HL-60 (cell line): ENCODE data around the gene SLC35F3.

Experiments
- DNase-seq, 2 experiments: peaks; one replicate each; pipeline ENCODE4 v3.0.0-alpha.2; 2010 to 2020; ENCODE audit warnings: low read depth in 1 of 2, low spot score in 1 of 2
- H3K27ac ChIP-seq: fragments of 250-450 bp; sonication (Bioruptor Pico); replicated peaks from 2 replicates; pipeline ENCODE4 v1.5.1; 2020; ENCODE audit warnings: mild to moderate bottlenecking, moderate library complexity
- H3K27me3 ChIP-seq: fragments of 250-450 bp; sonication (Bioruptor Pico); 2 replicates; pipeline ENCODE4 v1.5.1; 2021; ENCODE audit warnings: mild to moderate bottlenecking, moderate library complexity; ENCODE audit not compliant: insufficient read depth, poor library complexity, severe bottlenecking
- H3K4me3 ChIP-seq: replicated peaks from 2 replicates; pipeline ENCODE4 v1.5.1; 2011; ENCODE audit warnings: mild to moderate bottlenecking, control low read depth, low read length; ENCODE audit not compliant: insufficient read depth
- CTCF ChIP-seq: IDR thresholded peaks from one replicate; pipeline ENCODE4 v1.5.1; 2011; ENCODE audit warnings: low read length, control low read depth, inconsistent platforms; ENCODE audit not compliant: insufficient read depth
- GABPA ChIP-seq: IDR thresholded peaks from 2 replicates; pipeline ENCODE4 v1.6.1; 2012; ENCODE audit warnings: low read depth
- POLR2AphosphoS5 ChIP-seq: IDR thresholded peaks from 2 replicates; pipeline ENCODE4 v1.6.1; 2012; ENCODE audit warnings: low read depth
- SPI1 ChIP-seq: IDR thresholded peaks from 2 replicates; pipeline ENCODE4 v1.6.1; 2012; ENCODE audit warnings: low read depth, mild to moderate bottlenecking, borderline replicate concordance
- TF ChIP-seq, protein P1 (sequence below): IDR thresholded peaks from 2 replicates; pipeline ENCODE4 v1.6.1; 2012; ENCODE audit warnings: low read depth; ENCODE audit not compliant: insufficient replicate concordance

Gene SLC35F3

GRCh38 chr1:233983811-233984210 lies 79.3 kb downstream of the SLC35F3 start:
- TF ChIP-seq SPI1 (no peak), POLR2AphosphoS5 (no peak), GABPA (no peak), CTCF (no peak)
- TF ChIP-seq, protein P1, sequence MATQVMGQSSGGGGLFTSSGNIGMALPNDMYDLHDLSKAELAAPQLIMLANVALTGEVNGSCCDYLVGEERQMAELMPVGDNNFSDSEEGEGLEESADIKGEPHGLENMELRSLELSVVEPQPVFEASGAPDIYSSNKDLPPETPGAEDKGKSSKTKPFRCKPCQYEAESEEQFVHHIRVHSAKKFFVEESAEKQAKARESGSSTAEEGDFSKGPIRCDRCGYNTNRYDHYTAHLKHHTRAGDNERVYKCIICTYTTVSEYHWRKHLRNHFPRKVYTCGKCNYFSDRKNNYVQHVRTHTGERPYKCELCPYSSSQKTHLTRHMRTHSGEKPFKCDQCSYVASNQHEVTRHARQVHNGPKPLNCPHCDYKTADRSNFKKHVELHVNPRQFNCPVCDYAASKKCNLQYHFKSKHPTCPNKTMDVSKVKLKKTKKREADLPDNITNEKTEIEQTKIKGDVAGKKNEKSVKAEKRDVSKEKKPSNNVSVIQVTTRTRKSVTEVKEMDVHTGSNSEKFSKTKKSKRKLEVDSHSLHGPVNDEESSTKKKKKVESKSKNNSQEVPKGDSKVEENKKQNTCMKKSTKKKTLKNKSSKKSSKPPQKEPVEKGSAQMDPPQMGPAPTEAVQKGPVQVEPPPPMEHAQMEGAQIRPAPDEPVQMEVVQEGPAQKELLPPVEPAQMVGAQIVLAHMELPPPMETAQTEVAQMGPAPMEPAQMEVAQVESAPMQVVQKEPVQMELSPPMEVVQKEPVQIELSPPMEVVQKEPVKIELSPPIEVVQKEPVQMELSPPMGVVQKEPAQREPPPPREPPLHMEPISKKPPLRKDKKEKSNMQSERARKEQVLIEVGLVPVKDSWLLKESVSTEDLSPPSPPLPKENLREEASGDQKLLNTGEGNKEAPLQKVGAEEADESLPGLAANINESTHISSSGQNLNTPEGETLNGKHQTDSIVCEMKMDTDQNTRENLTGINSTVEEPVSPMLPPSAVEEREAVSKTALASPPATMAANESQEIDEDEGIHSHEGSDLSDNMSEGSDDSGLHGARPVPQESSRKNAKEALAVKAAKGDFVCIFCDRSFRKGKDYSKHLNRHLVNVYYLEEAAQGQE: no peak

GRCh38 chr1:233988963-233989696 lies 84.7 kb downstream of the SLC35F3 start:
- no peak overlapping the region for H3K27ac ChIP-seq
- DNase-seq: no peak
- peaks cover 2% of the 10 kb centered on the region for H3K27me3 ChIP-seq
- TF ChIP-seq CTCF: no peak
- TF ChIP-seq POLR2AphosphoS5: no peak
- TF ChIP-seq SPI1: no peak
- TF ChIP-seq, protein P1: no peak
- no peak for TF ChIP-seq GABPA
- no peak overlapping the region for H3K4me3 ChIP-seq

More at GRCh38 chr1:233983811-233984210, 79.3 kb downstream of the SLC35F3 start:
- H3K4me3 ChIP-seq: no peak overlapping the region
- DNase-seq: no peak
- H3K27me3 ChIP-seq: no peaks in the 10 kb centered on the region
- no peak overlapping the region for H3K27ac ChIP-seq

- Histone ChIP-seq H3K27me3 (peaks cover 6% of the 10 kb centered on the region), H3K27ac (no peak overlapping the region), H3K4me3 (no peak overlapping the region)
- DNase-seq: no peak
- no peak for TF ChIP-seq SPI1
- TF ChIP-seq, protein P1: no peak
- no peak for TF ChIP-seq GABPA
- no peak for TF ChIP-seq CTCF
- TF ChIP-seq POLR2AphosphoS5: no peak
Measured at GRCh38 chr1:233990486-233990885, 86.0 kb downstream of the SLC35F3 start.
